GM23248 (cell line): ENCODE data around the gene TXNDC15. TPM values are rescaled to one million over a fixed set of nuclear protein-coding genes. Genes with fewer than 3 reads are reported as not detected.

Source experiments
- DNase-seq: peaks from one replicate; pipeline ENCODE4 v3.0.0-alpha.2; 2015
- H2AFZ ChIP-seq: fragments of 200-600 bp; sonication (generic); 2 replicates; pipeline ENCODE4 v1.6.1; 2016; ENCODE audit warnings: antibody characterized with exemption
- H3F3A ChIP-seq: fragments of 200-600 bp; sonication (generic); 2 replicates; pipeline ENCODE4 v1.6.1; 2016; ENCODE audit warnings: mild to moderate bottlenecking, antibody characterized with exemption, mixed run types; ENCODE audit not compliant: insufficient read depth
- H3K27ac ChIP-seq: fragments of 200-600 bp; sonication (generic); 2 replicates; pipeline ENCODE4 v1.5.1; 2016; ENCODE audit warnings: mild to moderate bottlenecking
- H3K27me3 ChIP-seq: fragments of 200-600 bp; sonication (generic); replicated peaks from 2 replicates; pipeline ENCODE4 v1.6.1; 2016; ENCODE audit warnings: mild to moderate bottlenecking; ENCODE audit not compliant: insufficient read depth
- H3K36me3 ChIP-seq: fragments of 200-600 bp; sonication (generic); 2 replicates; pipeline ENCODE4 v1.6.1; 2016; ENCODE audit warnings: low read depth, mild to moderate bottlenecking
- H3K4me1 ChIP-seq: fragments of 200-600 bp; sonication (generic); 2 replicates; pipeline ENCODE4 v1.6.1; 2016; ENCODE audit warnings: mild to moderate bottlenecking; ENCODE audit not compliant: insufficient read depth
- H3K4me2 ChIP-seq: fragments of 200-600 bp; sonication (generic); one replicate; pipeline ENCODE4 v1.6.1; 2016; ENCODE audit warnings: mild to moderate bottlenecking; ENCODE audit not compliant: unreplicated experiment
- H3K4me3 ChIP-seq: fragments of 200-600 bp; sonication (generic); 2 replicates; pipeline ENCODE4 v1.5.1; 2016; ENCODE audit warnings: mild to moderate bottlenecking
- H3K79me2 ChIP-seq: fragments of 200-600 bp; sonication (generic); 2 replicates; pipeline ENCODE4 v1.6.1; 2016; ENCODE audit warnings: mild to moderate bottlenecking; ENCODE audit not compliant: insufficient read depth
- H3K9ac ChIP-seq: fragments of 200-600 bp; sonication (generic); 2 replicates; pipeline ENCODE4 v1.6.1; 2016; ENCODE audit warnings: mild to moderate bottlenecking
- H3K9me2 ChIP-seq: fragments of 200-600 bp; sonication (generic); 2 replicates; pipeline ENCODE4 v1.6.1; 2016; ENCODE audit warnings: mixed run types, mild to moderate bottlenecking, moderate library complexity; ENCODE audit not compliant: insufficient read depth
- H3K9me3 ChIP-seq: fragments of 200-600 bp; sonication (generic); one replicate; pipeline ENCODE4 v1.6.1; 2017; ENCODE audit warnings: low read depth
- H4K20me1 ChIP-seq: fragments of 200-600 bp; sonication (generic); 2 replicates; pipeline ENCODE4 v1.6.0; 2016; ENCODE audit not compliant: insufficient read depth
- EZH2 ChIP-seq: fragments of 200-600 bp; sonication (generic); IDR thresholded peaks from 2 replicates; pipeline ENCODE4 v1.6.1; 2018; ENCODE audit warnings: antibody characterized with exemption, mild to moderate bottlenecking; ENCODE audit not compliant: insufficient read depth, poor library complexity, severe bottlenecking
- EZH2phosphoT487 ChIP-seq: fragments of 200-600 bp; sonication (generic); IDR thresholded peaks from 2 replicates; pipeline ENCODE4 v1.6.1; 2018; ENCODE audit warnings: antibody characterized with exemption, moderate library complexity, mild to moderate bottlenecking, low read depth; ENCODE audit not compliant: insufficient read depth
- WGBS, 2 experiments: methylation state at CpG; one replicate each; pipeline ENCODE4 v1.1.6; 2015 to 2017; ENCODE audit warnings: low lambda C conversion rate in 2 of 2, low coverage in 1 of 2; ENCODE audit errors: missing lambda C conversion rate in 2 of 2; 5-methylcytosine and 5-hydroxymethylcytosine counted together
- in situ Hi-C: fragments of 300-500 bp; cut with MboI; formaldehyde crosslinking; loops from 2 replicates; pipeline ENCODE4 v1.15.0; 2020
- polyA plus RNA-seq: library from polyadenylated mRNA; unstranded; fragments of >200 nt; fragmentation: Nextera tagmentation; extraction: Ambion mirVana; gene quantifications from 2 replicates; pipeline ENCODE4 v1.2.1, GENCODE V29; 2016
- total RNA-seq: library from RNA; depleted of rRNA; stranded (reverse); fragments of >200 nt; shearing (Covaris generic); gene quantifications from 2 replicates; pipeline ENCODE4 v1.2.3, GENCODE V29; 2014

Gene TXNDC15
- total and polyA plus RNA-seq, 2 experiments from 2014 or later, result 102 to 170 TPM

GRCh38 chr5:134891473-134891872 lies 17.3 kb downstream of the TXNDC15 start:
- in situ Hi-C loops, result no loop called here
- peaks cover 3% of the 10 kb centered on the region; the same call in 1 of the 2 replicates for H3K36me3 ChIP-seq
- peaks cover 58% of the 10 kb centered on the region for H3K79me2 ChIP-seq
- 95 to 100% methylated on average over 1 of the region's 1 CpG for WGBS, 2 experiments
- no peak overlapping the region for H3K4me3 ChIP-seq
- no peak for DNase-seq
- H3K27ac ChIP-seq, result no peak overlapping the region
- no peaks in the 10 kb centered on the region for H3K27me3 ChIP-seq
- no peaks in the 10 kb centered on the region for H3K4me1 ChIP-seq
- no peak for TF ChIP-seq EZH2
- no peak for TF ChIP-seq EZH2phosphoT487
- no peaks in the 10 kb centered on the region for H3K9me2 ChIP-seq
- H4K20me1 ChIP-seq, result no peaks in the 10 kb centered on the region
- H3K9me3 ChIP-seq, result no peaks in the 10 kb centered on the region
- H3K4me2 ChIP-seq, result no peak overlapping the region
- no peaks in the 10 kb centered on the region for H3F3A ChIP-seq
- H2AFZ ChIP-seq, result no peak overlapping the region
- H3K9ac ChIP-seq, result no peak overlapping the region

GRCh38 chr5:134892282-134892681 lies 18.1 kb downstream of the TXNDC15 start:
- Histone ChIP-seq H3K27ac (no peak overlapping the region), H3K4me2 (no peak overlapping the region), H3K79me2 (peaks cover 50% of the 10 kb centered on the region), H3K4me3 (no peak overlapping the region), H3K4me1 (no peaks in the 10 kb centered on the region), H3K9ac (no peak overlapping the region), H2AFZ (no peak overlapping the region), H3K36me3 (peaks cover 3% of the 10 kb centered on the region; the same call in 1 of the 2 replicates), H3K27me3 (no peaks in the 10 kb centered on the region), H3K9me2 (no peaks in the 10 kb centered on the region), H3F3A (no peaks in the 10 kb centered on the region), H3K9me3 (no peaks in the 10 kb centered on the region), H4K20me1 (no peaks in the 10 kb centered on the region)
- 95% methylated on average over 3 of the region's 3 CpGs for WGBS, 2 experiments
- no peak for TF ChIP-seq EZH2
- TF ChIP-seq EZH2phosphoT487, result no peak
- no peak for DNase-seq
- in situ Hi-C loops, result no loop called here

GRCh38 chr5:134892926-134893325 lies 18.8 kb downstream of the TXNDC15 start:
- WGBS, 2 experiments, result 63 to 70% methylated on average over 2 of the region's 2 CpGs
- no peak for DNase-seq
- Histone ChIP-seq H3K79me2 (peaks cover 44% of the 10 kb centered on the region), H4K20me1 (no peaks in the 10 kb centered on the region), H3K27me3 (no peaks in the 10 kb centered on the region), H3K9me2 (no peaks in the 10 kb centered on the region), H3K4me3 (no peak overlapping the region), H3F3A (no peaks in the 10 kb centered on the region), H3K36me3 (peaks cover 3% of the 10 kb centered on the region; the same call in 1 of the 2 replicates), H3K9ac (no peak overlapping the region), H3K27ac (no peak overlapping the region), H2AFZ (no peak overlapping the region), H3K9me3 (no peaks in the 10 kb centered on the region), H3K4me1 (no peaks in the 10 kb centered on the region), H3K4me2 (no peak overlapping the region)
- in situ Hi-C loops, result no loop called here
- TF ChIP-seq EZH2 (no peak), EZH2phosphoT487 (no peak)

GRCh38 chr5:134893748-134894505 lies 19.8 kb downstream of the TXNDC15 start:
- H3F3A ChIP-seq, result no peaks in the 10 kb centered on the region
- H3K9ac ChIP-seq, result no peak overlapping the region
- H3K4me1 ChIP-seq, result no peaks in the 10 kb centered on the region
- no peak overlapping the region for H2AFZ ChIP-seq
- in situ Hi-C loops, result no loop called here
- H3K27me3 ChIP-seq, result no peaks in the 10 kb centered on the region
- H3K27ac ChIP-seq, result no peak overlapping the region
- DNase-seq, result no peak
- no peak overlapping the region for H3K4me2 ChIP-seq
- peaks cover 3% of the 10 kb centered on the region; the same call in 1 of the 2 replicates for H3K36me3 ChIP-seq
- no peaks in the 10 kb centered on the region for H3K9me2 ChIP-seq
- 93% methylated on average over 7 of the region's 7 CpGs for WGBS, 2 experiments
- no peaks in the 10 kb centered on the region for H4K20me1 ChIP-seq
- no peak for TF ChIP-seq EZH2
- TF ChIP-seq EZH2phosphoT487, result no peak
- H3K9me3 ChIP-seq, result no peaks in the 10 kb centered on the region
- H3K4me3 ChIP-seq, result no peak overlapping the region
- peaks cover 35% of the 10 kb centered on the region for H3K79me2 ChIP-seq
